SH-SY5Y (cell line): ENCODE measurements around the gene SYNPO.

Source experiments
- GATA2 ChIP-seq: IDR thresholded peaks from 2 replicates; pipeline ENCODE4 v1.6.1; 2011; ENCODE audit warnings: mild to moderate bottlenecking, low read depth, low read length
- GATA3 ChIP-seq: IDR thresholded peaks from 2 replicates; pipeline ENCODE4 v1.6.1; 2011; ENCODE audit warnings: low read depth, mild to moderate bottlenecking, low read length, moderate library complexity

DNA sequence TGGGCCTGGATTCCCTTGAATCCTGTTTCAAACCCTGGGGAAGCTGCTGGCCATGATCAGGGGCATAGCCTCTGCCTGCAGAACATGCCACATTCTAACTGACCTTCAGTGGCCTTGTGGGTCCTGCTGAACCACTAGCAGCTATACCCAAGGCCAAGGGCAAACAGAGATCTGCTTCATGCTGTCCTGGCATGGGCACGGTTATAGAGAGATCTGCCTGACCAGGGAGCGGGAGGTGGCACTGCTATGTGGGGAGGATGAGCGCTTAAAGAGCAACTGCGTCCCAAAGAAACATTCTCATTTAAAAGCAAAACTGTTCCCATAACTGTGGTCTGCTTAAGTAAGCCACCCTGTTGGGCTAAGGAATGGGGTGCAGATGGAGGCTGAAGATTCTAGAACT is 36.5 kb upstream of the SYNPO start:
- TF ChIP-seq GATA2 (no peak), GATA3 (no peak)
